Activated CD4-positive, alpha-beta T cell treated with anti-CD3 and anti-CD28 coated beads for 24 hours (primary cell): ENCODE measurements around the gene TCAF1.

ENCODE experiments used
- DNase-seq, 2 donors: peaks; one replicate each; pipeline ENCODE4 v3.0.0-alpha.2; 2020; ENCODE audit warnings: low read depth in 2 of 2

Gene TCAF1, protein sequence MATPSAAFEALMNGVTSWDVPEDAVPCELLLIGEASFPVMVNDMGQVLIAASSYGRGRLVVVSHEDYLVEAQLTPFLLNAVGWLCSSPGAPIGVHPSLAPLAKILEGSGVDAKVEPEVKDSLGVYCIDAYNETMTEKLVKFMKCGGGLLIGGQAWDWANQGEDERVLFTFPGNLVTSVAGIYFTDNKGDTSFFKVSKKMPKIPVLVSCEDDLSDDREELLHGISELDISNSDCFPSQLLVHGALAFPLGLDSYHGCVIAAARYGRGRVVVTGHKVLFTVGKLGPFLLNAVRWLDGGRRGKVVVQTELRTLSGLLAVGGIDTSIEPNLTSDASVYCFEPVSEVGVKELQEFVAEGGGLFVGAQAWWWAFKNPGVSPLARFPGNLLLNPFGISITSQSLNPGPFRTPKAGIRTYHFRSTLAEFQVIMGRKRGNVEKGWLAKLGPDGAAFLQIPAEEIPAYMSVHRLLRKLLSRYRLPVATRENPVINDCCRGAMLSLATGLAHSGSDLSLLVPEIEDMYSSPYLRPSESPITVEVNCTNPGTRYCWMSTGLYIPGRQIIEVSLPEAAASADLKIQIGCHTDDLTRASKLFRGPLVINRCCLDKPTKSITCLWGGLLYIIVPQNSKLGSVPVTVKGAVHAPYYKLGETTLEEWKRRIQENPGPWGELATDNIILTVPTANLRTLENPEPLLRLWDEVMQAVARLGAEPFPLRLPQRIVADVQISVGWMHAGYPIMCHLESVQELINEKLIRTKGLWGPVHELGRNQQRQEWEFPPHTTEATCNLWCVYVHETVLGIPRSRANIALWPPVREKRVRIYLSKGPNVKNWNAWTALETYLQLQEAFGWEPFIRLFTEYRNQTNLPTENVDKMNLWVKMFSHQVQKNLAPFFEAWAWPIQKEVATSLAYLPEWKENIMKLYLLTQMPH

DNA sequence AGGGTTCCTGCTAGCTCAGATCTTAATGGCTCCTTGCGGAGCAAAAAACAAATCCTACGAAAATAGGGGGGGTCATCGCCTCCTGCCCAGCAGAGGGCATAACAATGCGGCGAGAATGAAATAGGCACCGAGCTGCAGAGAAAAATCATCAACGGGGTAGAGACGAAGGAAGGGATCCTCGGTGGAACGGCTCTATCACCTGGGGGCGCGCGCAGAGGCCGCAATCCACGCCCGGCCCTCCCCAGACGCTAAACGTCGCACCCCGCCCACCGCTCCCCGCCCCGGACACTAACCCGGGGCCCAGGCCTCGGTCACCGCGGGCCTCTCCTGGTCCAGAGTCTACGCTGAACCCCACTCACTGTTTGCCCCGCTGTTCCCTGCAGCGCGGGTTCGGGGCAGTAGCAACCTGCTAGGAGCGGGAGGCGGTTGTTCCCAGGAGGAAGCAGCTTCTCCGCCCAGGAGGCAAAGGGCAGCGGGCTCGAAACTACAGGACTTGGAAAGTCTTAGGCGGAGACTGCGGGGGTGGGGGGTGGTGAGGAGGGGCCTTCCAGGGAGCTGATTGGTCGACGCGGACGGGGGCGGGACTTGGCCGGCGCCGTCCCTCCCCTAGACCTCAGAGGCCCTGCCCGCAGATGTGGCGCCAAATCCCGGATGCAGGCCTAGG, at the start of gene TCAF1:
TSS of gene TCAF1 (minus strand) at position 509 of the 664 bp plus-strand sequence. CDS start 25,568 bp downstream, outside the sequence.
- DNase-seq: peak; percentile 88 to 90

DNA sequence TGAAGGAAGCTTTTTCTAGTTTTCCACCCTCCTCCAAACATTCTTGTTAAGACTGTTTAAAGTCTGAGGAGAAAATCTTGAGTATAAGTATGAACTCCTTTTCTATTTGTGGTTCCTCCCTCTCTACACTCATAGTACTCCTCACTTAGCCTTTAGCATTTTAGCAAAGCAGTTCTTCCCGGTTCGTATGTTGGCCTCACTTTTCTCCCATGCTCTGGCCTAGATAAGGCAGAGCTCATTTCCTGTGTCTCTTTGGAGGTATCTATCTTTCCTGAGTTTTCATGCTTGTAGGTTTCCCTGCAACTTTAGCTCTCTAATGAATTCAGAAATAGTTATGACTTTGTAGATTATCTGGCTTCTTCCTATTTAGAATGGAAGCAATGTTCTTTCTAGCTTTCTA, 46.8 kb upstream of the TCAF1 start:
- DNase-seq: no peak

DNA sequence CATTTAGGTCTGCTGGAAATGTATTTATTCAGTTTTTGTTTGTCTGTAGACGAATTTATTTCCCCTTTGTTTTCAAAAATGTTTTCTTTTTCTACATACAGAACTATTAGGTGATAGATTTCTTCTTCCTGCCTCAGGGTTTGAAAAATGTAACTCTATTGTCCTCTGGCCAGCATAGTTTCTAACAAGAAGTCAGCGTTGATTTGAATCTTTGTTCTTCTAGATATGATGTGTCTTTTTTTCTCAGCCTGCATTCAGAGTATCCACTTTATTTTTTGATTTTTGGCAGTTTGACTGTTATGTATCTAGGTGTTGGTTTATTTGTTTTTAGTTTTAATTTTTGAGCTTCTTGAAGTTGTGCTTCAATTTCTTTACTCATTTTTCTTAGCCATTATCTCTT, 45.1 kb upstream of the TCAF1 start:
- no peak for DNase-seq

DNA sequence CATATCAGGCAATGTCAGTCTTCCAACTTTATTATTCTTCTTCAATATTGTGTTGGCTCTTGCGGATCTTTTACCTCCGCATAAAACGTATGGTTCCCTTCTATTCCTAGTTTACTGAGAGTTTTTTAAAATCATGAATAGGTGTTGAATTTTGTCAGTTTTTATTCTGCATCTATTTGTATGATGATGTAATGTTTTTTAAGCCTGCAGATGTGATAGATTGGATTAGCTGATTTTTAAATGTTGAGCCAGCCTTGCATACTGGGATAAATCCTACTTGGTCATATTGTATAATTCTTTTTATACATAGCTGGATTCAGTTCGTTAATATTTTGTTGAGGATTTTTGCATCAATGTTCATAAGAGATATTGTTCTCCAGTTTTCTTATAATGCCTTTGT, 43.4 kb upstream of the TCAF1 start:
- no peak for DNase-seq

DNA sequence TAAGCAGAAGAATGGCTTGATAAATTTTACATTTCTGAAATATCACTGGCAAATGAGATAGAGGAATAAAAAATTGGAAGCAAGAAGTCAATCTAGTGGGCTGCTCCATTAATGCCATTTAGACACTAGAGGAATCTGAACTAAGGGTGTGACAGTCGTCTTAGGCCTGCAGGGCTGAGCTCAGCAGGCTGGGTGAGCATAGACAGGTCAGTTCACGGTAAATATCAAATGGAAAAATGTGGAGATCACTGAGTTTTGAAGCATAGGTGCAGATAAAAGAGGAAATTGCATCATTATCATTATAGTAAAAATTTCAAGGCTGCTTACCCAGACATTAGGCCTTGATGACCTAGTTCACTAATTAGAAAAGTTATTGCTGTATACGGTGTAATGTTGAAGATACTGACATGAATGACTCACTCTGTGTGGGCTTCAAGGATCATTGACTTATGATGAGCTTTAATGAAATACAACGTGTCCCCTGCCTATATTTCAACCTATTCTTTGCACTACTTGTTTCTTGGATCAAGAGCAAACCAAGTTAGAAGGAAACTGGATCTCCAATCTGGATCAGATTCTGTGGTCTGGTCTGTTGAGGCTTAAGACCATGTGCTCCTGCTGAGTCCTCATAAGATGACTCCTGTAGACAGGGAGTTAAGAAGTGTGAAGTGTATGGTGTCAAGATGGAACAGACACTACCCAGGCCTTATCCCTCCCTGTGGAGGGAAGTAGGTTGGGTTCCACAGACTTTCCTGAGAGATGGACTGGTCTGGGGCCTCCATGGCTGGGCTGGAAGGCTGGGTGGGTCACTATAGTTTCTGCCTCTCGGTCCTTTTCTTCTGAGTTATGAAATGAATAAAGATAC, 36.6 kb upstream of the TCAF1 start:
- no peak for DNase-seq

DNA sequence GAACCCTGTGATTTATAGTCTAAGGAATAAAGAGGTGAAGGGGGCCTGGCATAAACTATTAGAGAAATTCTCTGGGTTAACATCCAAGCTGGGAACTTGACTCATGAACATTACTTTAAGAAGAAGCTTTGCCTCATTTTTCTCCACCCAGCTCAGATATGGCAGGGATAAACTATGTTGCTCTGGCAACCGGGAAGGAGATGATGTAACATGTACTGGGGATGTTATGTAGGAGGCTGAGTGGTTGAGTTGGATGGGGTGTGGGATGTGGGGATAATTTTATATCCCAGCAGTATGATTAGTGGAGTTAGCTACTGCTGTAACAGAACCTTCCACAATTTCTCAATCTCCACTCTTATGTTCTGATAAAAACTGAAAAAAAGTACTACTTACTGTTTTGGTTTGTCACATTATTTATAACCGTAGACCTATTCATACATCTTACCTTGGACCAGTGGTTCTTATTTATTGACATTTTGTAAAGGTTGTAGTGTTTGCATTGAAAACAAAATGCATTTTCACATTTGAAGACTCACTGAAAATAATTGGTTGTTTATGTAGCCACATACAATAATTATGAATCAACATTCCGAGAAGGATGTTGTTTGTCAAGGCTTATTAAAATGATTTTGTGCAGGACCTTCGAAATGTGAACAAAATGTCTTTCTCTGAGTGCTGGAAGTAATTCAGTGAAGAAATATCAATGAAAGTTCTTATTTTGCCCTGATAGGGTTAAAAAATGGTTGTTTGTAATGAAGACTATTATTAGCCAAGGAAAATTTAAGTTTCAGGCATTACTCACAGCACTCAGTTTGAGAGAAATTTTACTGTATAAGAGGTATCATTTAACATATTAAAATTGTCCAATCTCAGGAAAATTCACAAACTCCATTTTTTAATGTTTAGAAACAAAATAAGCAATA, 34.4 kb upstream of the TCAF1 start:
- DNase-seq: no peak

DNA sequence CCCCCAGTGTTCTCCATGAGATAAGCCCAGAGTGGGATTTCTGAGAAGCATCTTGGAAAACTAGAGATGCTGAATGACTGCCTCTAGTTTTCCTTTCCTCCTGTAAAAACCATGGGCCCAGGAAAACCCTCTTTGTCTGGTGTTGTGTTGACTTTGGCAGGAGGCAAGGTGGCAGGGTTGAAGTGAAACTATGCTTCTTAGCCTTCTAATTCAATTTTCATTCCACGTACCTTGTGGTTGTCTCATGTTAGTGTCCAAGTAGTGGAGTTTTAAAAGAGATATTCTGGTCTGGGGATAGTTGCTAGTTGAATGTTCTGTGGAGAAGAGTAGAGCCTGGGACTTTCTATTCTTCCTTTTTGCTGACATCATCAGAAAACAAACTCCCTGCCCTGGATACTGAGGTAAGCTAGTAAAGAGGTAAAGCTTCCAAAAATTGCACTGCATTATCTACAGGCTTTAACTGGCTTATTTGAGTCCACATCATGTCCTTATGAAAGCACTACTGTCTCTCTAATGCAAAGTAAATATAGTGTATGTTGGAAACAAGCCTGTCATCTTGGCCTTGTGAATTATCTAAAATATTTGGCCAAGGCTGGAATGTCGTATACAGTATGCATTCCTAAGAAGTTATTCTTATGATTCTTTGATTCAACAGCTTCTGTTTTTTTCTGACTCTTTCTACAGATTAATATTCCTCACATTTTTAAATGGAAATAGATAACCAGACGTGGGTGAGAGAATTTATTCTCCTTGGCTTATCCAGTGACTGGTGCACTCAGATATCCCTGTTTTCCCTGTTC, 32.8 kb upstream of the TCAF1 start, which contains the start of gene OR2F2:
TSS of gene OR2F2 (plus strand) at position 708 of the 800 bp plus-strand sequence. CDS start at position 708, 0 bp downstream.
- no peak for DNase-seq

DNA sequence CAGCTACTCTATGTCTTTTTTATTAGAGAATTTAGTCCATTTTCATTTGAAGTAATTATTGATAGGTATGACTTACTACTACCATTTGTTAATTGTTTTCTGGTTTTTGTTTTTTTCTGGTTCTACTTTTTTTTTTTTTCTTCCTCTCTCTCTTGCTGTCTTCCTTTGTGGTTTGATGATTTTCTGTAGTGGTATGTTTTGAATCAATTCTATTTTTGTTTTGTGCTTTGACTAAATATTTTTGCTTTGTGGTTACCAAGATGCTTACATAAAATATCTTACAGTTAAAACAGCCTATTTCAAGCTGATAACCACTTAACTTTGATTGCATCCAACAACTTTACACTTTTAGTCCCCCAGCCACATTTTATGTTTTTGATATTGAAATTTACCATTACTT, 29.8 kb upstream of the TCAF1 start:
- no peak for DNase-seq

DNA sequence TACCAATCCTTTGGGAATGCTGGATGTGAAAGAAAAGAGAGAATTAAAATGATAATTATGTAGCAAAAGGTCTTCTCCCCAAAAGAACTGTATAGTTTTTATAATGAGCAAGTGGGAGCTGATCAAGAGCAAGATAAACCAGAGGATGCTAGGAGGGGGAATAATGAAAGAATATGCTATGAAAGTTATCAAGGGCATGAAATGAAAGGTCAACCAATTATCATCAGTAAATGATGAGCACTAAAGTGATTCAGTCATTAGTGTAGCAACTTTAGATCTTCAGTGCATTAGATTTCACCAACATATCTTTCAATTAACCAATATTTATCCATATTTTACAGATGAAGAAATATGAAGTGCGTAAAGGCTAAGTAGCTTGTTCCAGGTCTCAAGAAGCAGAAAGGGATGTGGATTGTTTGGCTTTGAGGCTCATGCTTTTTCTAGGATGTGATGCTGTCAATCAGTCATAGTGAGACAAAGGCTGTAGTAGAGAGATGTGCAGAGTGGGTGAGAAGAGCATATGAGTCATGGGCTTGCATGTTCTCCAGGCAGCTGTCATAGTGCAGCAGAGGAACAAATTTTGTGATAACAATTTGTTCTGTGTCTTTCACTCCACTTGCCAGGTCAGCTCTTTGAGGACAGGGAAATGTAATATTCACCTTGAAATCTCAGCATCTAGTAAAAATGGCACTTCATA, 27.4 kb upstream of the TCAF1 start:
- DNase-seq: no peak

DNA sequence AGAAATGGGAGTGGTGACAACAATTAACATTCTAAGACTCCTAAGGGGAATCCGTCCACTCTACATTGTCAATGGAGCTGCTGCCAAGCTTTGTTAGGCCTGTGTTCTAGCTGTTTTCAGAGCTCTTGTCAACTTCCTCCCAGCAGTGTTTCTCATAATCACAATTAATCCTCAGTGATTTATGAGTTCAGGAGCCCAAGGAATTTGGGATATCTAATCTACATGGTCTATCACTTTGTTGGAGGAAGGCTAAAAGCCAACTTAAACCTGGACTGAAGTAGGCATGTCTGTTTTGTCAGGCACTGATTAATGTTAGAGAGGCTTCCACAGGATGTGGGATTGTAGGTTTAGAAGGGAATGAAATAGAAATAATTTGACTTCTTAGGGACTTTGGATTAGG, 22.9 kb upstream of the TCAF1 start:
- DNase-seq: no peak

DNA sequence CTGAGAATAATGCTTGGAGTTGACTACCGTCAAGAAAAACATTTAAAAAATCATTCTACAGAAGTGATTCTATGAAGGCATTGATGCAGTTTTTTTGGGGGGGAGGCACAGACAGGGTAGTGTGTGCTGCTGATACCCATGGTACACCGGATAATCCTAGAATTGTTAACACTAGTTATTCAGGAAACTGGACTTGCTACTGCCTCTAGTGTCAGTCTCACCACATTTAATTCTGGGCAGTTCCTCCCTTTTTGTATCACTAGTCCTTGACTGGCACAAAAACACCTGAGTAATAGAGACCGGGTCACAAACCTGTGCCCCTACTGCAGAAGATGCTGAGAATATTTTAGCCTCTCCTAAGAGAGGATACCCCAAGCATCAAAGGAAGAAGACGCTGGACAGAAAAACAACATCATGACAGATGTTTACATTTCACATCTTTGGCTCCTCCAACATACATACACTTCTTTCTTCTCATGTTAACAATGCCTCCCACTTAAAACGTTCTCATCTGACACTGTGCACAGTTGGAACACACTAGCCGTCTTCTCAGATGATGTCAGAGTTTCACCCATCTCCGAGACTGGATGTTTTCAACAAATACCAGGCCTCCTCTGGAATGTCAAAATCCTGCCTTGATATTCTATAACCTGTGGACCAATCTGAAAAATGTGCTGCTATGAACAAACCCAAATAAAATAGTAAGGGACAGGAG, 13.1 kb upstream of the TCAF1 start:
- DNase-seq: no peak

DNA sequence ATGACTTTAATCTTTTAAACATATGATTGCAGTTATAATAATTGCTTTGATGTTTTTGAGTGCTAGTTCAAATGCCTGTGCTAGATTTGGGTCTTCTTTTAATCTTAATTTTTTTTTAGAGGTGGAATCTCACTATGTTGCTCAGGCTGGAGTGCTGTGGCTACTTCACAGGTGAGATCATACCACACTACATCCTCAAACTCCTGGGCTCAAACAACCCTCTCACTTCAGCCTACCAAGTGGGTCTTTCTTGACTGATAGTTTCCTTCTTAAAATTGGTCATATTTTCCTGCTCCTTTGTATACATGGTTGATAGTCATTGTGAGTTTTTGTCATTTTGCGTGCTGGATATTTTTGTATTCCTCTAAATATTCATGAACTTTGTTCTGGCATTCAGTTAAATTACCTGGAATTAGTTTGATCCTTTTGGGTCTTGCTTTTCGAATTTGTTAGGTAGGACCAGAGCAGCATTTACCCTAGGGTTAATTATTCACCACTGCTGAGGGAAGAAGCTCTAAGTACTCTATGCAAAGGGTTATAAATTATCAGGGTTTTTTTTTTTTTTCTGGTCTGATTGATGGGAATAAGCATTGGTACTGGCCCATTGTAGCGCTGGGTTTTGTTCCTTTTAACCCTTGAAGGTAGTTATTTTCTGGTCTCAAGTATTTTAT, 12.1 kb upstream of the TCAF1 start:
- no peak for DNase-seq

DNA sequence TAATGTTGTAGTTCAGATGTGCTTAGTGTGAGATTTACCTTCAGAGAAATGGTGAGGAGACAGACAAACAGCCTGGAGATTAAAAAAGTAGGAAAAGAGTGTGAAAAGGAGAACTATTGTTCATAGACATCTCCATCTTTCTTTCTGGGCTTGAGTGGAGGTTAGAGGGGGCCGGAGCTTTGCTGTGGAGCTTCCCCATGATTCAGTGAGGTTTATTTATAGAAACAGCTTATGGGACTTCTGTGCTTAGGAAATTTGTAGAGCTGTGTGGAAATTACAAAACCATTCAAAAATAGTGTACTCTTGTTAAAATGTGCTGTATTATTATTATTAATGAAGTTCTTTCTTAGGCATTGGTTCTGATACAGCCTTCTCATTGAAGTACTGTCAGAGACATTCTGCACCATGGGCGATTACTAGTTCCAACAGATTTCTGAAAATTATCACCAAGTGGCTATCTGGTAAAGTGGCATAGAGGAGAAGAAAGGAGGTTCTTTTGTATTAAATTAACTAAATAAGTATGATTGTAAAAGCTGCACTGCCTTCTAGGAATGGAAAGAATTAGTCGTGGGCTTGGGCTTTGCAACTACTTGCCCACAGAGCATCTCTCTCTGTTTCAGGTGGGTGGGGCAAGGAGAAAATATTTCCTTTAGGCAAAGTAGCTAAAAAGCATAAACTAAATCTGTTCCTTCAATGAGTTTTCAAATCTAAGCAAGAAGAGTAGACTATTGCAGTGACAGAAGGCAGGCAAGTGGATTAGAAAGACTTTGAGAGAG, 8.7 kb upstream of the TCAF1 start:
- DNase-seq: no peak

DNA sequence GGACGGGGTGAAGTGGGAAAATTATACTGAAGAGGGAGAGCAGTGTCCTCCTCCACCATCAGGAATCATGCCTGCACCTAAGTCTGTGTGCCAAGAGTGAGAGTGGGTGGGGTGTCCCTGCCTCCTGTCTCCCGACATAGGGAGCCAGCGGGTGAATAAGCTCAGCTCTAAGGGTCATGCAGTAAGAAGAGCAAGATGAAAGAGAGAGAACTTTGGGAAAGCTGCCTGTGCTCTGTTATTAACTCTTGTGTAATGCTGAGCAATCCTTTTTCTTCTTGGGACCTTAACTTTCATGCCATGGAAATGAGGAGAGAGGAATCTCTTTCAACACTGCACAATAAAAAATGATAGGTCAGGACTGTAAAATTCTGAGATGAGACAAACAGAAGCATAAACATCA, 7.9 kb upstream of the TCAF1 start:
- no peak for DNase-seq

DNA sequence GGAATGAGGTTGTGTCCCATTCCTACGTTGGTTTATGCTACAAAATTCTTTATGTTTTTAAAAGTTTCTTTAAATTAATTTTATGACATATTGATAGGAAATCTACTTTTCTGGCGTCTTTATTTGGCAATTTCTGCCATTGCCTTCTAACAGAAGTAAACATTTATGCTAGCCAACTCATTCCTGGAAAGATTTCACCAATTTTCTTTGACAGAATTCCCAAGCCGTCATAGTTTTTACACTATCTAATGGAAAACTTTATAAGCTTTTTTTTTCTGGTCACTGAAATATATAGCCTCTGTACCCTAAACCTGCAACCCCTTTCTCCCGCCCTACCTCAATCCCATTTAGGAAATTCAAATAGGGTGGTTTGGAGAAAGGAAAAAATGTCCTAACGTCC, 6.1 kb upstream of the TCAF1 start:
- DNase-seq: no peak

DNA sequence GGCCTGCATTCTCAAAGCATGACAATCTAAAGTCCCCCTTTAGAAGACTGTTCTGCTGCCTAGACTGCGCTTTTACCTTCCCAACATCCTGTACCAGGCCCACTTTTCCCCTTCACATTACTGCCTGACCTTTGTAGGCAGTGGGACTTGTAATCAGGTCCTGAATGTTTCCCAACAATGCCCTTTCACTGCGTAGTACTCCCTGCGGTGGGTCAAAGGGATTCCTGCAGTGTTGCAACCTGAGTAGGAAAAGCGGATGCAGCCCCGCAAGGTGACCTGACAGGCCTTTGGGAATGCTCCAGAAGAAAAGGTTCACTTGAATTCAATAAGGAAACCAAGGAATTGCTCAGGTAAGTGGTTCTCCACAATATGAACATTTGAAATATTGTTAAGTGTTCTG, 4.9 kb upstream of the TCAF1 start:
- no peak for DNase-seq

DNA sequence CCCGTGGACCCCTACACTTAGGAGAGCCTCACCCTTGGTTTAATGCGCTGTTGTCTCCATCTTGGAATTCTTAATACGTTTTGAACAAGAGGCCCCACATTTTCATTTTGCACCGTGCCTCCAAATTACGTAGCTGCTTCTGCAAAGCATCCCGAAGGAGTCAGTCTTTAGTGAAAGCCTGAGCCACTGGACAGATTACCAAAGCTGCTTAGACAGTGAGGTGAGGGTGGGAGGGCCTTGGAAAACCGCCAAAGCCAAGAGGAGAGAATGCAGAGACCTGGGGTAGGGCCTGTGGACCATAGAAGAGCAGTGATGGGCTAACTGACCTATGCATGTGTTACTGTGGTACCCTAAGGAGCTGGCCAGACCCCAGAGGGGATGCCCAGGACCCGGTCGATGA, 4.2 kb upstream of the TCAF1 start:
- DNase-seq: no peak
